CD4-positive, alpha-beta T cell treated with Interleukin-12 subunit alpha and Interleukin-12 subunit beta, for 1 hour (primary cell): Measurements from ENCODE around the gene HMGN1.

Experiments used
- DNase-seq: peaks from one replicate; pipeline ENCODE4 v3.0.0-alpha.2; 2020

The HMGN1 gene

DNA sequence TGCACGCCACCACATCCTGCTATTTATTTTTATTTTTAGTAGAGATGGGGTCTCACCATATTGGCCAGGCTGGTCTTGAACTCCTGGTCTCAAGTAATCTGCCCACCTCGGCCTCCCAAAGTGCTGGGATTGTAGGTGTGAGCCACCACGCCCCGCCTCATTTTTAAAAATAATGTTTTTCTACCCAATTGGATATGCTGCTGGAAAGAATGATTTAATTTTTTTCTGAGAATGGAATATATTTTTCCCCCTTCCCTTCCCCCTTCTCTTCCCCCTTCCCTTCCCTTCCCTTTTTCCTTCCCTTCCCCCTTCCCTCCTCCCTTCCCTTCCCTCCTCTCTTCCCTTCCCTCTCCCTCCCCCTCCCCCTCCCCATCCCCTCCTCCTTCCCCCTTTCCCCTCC, 17.7 kb upstream of the HMGN1 start:
- DNase-seq = no peak

DNA sequence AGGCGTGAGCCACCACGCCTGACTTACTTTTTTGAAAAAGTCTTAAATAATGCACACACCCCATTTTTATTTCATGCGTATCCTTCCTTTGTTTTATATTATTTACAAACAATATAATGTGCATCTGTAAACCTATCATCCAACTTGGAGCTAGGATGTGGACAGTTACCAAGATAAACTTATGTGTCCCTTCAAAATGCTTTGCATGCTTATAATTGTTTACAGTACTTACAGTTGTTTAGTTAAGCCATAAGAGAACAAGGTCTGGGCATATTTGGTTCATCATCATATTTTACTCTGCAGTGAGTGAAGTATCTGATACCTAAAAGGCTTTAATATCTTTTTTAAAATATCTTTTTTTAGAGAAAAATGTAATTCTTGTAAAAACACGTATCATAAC, 16.1 kb upstream of the HMGN1 start:
- DNase-seq = no peak

DNA sequence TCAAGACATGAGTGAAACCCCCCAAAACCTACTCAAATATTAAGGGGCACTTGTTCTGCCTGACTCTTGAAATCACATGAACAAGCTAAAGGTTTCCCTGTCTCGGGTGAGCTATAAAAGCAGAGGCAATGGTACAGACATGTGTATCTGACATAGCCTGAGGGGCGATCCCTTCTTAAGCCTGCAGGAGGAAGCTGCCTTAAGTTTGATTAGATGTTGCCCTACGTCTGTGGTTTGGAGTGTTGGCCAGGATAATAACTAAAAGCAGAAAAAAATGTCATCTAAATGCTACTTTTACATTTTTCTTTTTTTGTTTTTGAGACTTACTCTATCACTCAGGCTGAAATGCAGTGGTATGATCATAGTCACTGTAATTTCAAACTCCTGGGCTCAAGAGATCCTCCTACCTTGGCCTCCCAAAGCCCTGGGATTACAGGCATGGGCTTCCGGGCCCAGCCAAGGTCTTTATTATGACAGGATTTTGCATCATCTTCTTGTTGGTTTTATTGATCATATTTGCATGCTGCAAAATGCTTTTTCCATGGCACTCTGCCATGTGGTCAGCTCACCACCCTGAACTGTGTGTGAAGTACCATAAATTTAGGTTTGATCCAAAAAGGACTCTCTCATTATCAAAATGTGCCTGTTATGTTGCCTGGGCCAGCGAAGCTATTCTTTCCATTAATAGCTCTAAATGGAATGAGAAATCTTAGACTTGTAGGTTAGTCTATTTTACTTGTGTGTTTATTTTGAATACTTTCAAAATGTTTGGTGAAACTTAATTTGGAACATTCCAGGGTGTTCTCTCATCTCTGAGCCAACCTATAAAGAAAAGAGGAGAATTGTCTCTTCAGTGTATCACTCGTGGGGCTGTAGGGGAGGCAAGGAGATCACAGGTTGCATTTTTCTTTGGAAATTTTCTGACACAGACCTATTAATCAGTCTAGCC, 15.0 kb upstream of the HMGN1 start:
- DNase-seq = no peak

DNA sequence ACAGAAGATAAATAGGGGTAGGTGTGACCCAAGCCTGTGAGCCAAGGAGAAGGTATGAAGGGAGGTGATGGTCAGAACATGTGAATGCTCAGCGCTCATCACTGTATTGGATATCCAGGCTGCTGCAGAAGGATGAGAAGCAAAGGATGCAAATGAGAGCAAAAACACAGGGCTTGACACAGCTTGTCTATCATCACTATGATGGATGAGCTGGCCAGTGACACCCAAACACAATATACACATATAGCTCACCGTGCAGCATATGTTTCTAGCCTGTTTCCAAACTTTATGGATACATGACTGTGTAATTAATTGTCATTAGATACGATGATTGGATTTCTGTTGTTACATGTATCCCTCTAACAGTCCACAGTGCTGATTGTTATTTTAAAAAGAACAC, 13.8 kb upstream of the HMGN1 start:
- DNase-seq = no peak

DNA sequence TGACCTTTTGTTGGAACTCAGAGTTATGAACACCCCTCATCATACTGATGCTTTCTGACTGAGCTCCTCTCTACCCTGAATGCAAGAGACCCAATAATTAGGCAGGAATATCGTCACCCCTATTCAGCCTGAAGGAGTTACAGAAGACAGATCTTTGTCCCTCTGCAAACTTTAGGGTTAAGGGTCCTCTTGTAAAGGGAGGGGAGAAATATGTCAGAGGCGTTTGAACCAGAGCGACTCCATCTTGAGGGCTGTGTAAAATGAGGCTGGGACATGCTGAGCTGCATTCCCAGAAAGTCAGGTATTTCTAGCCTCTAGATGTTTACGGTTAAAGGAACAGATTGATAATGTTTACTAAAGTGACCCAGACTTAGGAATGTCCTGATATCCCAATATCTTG, 10.5 kb upstream of the HMGN1 start:
- no peak for DNase-seq

DNA sequence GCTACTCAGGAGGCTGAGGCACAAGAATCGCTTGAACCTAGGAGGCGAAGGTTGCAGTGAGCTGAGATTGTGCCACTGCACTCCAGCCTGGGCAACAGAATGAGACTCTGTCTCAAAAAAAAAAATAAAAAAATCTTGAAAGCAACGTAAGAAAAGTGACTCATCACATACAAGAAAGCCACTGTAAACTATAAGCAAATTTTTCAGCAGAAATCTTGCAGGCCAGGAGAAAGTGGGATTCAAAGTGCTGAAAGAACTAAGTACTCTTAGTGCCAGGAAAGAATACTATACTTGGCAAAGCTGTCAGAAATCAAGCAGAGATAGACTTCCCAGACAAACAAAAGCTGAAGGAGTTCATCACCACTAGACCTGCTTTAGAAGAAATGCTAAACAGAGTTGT, 4.4 kb upstream of the HMGN1 start:
- no peak for DNase-seq

DNA sequence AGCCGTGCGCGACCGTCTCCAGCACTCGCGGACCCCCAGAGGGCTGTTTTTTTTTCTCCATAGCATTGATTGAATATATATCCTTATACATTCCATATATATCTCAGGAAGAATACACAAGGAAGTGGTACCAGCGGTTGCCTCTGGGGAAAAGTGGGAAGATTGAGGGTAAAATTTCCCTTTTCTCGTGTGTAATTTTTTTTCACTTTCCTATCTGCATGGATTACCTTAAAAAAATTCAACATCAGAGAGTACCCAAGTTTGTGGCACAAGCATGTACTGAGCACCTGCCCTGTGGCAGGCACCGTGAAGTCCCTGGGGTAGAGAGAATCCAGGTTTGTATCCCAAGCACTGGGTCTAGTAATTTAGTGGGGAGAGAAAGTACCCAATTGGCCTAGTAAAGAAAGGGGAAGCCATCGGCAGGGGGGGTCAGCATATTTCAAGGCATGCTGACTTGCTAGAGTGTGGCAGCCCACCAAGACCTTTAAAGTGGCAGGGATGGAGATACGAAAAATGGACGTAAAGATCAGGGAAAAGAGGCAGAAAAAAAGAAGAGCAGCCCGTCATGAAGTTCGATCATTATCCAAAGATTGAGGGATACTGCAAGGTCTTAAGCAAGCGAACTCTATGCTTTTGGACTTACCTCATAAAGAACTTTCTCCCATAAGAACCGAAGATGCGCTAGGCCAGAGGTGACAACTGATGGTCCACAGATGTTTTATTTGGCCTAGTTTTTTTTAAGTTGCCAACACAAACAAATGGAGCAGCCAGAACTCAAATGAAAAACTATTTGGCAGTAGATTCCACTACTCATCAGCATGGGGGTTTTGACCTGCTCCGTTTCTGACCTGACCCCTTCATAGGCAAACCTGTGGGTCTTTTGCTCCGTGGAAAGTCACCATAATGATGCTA, 1.5 kb upstream of the HMGN1 start:
- no peak for DNase-seq

DNA sequence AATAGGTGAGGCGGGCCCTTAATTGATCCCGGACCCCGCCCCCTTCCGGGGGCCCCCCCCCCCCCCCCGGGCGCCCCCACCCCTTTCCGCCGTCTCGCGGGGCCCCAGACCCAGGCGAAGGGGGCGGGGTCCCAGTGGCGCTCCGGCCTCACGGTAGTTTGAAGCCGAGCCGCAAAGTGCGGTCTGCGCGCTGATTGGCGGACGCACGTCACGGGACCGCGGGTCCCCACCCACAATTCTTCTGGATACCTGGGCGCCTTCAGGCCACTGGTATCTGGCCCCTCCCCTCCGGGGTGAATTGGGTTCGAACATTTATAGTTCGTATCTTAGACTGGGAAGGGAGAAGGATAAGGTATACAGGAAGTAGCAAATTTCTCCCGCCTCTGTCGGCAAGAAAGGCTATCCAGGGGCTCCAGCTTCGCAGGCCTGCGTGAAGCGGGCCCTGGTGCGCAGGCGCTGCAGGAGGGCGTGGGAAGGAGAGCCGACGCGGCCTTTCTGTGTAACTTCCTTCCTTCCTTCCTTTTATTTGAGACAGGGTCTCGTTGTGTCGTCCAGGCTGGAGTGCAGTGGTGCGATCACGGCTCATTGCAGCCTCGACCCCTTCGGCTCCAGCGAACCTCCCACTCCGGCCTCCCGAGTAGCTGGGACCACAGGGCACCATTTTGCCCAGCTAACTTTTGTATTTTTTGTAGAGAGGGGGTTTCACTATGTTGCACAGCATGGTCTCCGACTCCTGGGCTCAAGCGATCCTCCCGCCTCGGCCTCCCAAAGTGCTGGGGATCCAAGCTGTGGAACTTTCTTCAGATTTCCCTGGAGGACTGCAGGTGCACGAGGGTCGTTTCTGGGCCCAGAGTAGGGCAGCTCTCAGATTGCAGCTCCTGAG, 564 bp upstream of the HMGN1 start:
- DNase-seq = peak; percentile 96

DNA sequence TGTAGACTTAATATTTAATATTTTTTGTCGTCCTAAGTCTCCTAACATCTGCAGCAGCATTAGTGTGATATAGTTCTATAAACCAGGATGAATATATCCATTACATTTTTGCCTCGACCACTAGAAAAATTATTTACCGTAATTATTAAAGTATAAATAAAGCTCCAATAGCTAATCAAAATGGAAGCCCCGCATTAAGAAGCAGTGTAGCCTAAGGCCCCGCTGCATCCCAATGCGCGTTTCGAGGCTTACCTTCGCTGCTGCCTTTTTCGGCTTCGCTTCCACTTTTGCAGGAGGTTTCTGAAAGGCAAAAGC, 891 bp downstream of the HMGN1 start:
- no peak for DNase-seq

DNA sequence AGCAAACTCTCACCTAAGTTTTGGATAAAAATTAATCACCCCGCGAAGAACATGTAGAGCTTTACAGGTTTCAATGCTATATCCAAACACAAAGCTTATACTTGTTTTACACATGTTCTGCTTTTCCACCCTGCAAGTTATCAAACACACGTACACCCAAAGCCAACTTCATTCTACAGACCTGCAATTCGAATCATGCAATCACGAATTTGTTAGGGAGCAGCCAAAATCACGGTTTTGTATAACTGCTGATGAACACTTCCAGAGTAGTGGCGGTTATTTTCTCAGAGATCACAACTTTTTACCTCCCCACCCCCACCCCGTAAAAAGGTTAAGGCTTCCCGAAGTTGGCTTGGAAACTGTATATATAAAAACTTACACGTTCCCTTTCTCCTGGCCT, 1.4 kb downstream of the HMGN1 start:
- DNase-seq = no peak

DNA sequence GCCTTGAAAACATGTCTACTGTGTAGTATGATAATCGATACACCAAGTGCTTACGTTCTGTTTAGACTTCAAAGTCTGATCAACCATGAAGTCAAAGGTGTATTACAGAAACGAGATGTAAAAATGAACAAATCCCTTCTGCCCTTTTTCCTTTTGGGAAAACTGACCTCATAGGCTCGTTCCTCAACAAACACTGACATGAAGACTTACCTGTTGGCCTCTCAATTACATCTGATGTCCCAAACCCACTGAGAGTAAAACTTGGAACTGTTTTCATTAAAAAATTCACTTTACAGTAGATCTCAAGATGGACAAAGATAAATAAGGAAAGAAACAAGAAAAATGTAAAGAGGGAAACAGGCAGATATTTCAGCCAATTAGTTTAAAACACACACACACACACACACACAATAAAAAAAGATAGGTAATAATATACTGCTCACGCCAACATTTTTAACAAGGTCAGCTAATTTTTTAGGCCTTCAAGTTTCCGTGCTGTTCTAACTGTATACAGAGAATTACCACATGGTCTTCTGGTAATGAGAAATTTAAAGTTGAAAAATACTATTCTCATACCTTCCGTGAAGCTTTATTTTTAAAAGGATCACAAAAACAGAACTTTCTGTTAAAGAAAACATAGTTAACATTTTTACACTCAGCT, 2.1 kb downstream of the HMGN1 start:
- no peak for DNase-seq

DNA sequence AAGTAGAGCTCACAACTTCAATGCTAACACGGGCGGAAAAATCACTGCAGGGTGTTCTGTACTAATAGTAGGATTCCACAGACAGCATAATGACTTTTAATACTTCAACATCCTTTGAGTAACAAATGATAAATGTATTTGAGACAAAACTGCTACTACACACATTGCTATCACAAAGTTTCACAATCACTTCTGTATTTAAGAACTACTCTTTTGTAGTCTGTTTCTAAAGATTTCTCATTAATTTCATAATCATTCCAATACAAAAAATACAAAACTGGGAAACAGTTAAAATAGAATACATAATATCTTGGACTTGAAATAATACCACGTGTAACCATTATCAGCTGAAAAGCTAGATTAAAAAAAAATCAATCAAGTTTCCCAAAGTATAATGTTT, 2.7 kb downstream of the HMGN1 start:
- no peak for DNase-seq

DNA sequence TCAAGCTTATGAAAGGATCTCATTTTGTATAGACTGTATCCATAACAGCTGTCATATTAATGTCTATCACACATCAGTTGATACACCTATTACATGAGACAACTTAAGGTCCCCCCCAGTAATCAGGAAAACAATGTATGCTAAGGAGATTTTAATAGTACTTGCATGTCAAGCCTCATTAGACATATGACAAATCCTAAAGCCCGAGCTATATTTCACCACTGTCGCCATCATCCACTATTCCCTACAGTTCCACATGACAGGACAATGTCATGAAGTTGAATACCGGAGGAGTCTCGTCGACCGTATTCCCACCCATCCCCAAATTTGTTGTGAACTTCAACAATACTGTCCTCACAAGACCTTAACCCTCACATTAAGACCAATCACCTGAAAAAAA, 3.4 kb downstream of the HMGN1 start:
- DNase-seq = no peak

DNA sequence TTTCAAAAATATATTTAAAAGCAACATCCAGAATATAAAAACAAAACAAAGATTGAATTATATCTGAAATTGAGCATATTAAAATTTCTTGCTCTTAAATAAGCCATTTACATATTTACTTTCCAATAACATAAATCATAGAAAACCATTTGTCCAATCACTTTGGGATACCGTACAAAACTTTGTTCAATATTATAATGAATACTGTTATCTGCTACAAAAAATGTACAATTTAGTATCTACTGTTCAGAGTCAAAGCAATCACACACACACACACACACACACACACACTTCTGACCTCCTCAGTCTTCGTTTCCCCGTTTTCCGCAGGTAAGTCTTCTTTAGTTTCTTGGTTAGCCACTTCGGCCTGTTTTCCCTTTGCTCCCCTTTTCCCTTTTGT, 4.0 kb downstream of the HMGN1 start:
- DNase-seq = no peak

DNA sequence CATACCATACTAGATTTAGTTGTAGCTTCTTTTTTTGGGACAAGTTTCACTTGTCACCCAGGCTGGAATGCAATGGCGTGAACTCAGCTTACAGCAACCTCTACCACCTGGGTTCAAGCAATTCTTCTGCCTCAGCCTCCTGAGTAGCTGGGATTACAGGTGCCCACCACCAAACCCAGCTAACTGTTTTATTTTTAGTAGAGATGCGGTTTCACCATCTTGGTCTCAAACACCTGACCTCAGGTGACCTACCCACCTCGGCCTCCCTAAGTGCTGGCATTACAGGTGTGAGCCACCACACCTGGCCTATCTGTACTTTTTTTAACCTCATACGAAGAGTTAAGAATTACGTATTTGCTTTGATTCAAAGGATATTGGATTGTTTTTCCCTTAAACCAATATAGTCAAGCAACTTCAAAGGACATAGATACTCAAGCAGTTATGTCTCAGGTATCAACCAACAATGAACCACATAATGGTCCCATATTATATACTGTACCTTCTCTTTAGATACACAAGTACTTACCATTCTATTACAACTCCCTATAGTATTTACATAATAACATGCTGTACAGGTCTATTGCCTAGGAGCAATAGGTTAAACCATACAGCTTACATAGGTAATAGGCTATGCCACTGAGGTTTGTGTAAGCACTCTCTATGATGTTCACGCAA, 7.5 kb downstream of the HMGN1 start:
- no peak for DNase-seq

DNA sequence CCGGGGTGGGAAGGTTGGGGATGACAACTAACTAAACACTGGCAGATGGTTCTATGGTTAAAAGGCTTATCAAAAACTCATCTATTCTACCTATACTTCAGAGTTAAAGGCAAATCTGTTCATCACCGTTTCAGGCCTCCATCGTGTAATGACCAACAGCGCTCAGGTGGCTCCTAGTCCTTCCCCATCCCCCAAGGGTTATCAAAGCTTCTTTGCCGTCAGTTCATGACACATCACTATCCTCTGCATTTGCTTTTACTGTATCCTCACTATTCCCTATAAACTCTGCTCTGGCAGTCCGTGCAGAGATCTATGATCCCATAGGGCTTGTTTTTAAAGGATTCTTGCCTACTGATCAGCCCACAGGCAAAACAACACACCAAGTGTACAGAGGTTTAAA, 8.2 kb downstream of the HMGN1 start:
- no peak for DNase-seq

DNA sequence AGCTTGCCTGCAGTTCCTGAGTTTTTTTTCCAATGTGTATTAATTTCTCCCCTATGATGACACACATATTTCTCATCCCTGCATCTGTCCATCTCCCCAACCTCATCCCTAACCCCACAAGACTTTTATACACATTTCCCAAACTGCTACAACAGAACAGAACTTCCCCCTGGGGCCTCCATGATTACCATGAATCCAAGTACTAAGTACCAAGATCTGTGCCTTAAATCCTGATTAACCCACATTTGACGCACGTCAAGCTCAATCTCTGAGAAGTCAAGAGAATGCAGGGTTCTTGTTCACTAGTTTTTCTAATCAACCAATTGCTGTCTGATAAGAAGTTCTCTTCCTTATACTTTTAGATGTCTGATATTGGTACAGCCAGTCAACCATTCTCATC, 9.7 kb downstream of the HMGN1 start:
- DNase-seq = no peak

DNA sequence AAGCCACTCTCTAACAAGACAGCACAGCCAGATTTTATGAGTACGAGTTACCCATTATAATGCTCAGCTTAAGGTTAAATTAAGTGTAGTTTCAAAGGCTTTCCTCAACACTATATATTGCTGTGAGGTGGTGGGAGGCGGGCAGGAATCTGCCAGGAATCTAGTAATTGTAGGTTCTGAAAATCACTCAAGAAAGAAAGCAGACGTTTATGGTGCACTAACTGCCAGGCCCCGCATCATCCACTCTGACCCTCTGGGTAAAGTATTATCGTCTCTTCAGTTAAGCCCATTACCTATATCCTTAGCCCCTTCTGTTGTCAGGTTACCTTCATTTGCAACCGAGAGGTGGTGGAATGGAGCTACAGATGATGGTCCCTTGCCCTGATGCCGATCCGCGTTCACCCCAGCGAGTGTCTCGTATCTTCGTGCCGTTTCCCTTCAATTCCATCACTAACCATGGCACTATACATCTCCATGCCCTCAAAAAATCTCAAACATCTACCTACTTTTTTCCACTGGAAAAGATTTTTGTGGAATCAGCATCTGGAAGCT, 12.4 kb downstream of the HMGN1 start:
- no peak for DNase-seq

DNA sequence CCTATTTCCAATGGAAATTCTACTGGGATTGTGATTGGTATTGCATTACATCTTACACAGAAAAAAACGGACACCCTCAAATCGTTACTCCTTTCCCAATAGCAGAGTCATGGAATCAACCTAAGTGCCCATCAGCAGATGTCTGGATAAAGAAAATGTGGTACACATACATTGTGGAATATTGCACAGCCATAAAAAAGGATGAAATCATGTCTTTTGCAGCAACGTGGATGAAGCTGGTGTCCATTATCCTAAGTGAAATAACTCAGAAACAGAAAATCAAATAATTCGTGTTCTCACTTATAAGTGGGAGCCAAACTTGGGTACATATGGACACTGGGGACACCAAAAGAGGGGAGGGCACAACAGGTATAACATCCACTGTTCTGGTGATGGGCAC, 14.3 kb downstream of the HMGN1 start:
- no peak for DNase-seq

DNA sequence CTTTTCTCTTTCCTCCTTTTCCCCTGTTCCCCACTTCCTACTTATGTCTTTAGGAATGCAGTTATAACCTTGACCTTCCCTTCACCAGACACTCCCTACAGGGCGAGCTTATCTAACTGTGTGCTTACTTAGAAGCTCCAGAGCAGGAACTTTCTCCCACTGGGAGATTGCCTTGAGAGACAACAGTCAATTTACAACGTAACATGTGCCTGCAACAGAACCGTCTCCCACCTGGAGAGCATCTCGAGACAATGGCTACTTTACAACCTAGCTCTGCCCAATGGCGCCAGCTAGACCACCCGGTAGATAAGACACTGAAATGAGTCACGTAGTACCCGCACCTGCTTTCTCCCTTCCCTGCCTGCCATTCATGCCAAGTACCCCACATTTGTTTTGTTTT, 16.7 kb downstream of the HMGN1 start:
- no peak for DNase-seq

DNA sequence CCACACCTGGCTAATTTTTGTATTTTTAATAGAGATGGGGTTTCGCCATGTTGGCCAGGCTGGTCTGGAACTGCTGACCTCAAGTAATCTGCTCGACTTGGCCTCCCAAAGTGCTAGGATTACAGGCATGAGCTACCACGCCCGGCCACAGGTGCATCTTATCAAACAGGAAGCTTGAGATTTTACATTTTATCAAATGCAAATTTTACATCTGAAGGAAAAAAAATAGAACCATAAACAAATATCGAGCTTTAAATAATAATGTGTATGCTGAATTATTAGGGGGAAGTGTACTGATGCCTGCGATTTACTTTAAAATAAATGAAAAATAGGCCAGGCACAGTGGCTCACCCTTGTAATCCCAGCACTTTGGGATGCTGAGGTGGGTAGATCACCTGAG, 18.9 kb downstream of the HMGN1 start:
- DNase-seq = no peak

DNA sequence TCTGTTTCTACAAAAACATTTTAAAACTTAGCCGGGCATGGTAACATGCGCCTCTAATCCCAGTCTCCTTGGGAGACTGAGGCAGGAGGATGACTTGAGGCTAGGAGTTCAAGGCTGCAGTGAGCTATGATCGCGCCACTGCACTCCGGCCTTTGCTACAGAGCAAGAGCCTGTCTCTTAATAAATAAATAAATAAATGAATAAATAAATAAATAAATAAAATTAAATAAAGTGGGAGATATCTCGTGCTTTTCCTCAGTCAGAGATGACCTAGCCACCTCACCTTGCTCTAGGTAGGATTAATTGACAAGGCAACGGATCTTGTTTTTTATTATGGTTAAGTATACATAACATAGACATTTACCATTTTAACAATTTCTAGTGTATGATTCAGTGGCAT, 21.2 kb downstream of the HMGN1 start:
- no peak for DNase-seq
